HepG2 (cell line): ENCODE measurements around the gene OGFOD3. TPM values are rescaled to one million over a fixed set of nuclear protein-coding genes. Genes with fewer than 3 reads are reported as not detected.

Experiments
- CHD4 ChIP-seq: fragments of 200-600 bp; sonication (generic); IDR thresholded peaks from 2 replicates; pipeline ENCODE4 v1.7.0; 2017; ENCODE audit warnings: mild to moderate bottlenecking, low read length, borderline replicate concordance
- FOXC1 ChIP-seq: sonication (generic); formaldehyde crosslinking; IDR thresholded peaks from 2 replicates; pipeline ENCODE4 v1.8.0; 2022; ENCODE audit warnings: mild to moderate bottlenecking, missing genetic modification reagents, borderline replicate concordance
- MAF1 ChIP-seq: sonication (generic); formaldehyde crosslinking; IDR thresholded peaks from 2 replicates; pipeline ENCODE4 v1.5.0; 2020; ENCODE audit warnings: missing genetic modification reagents, borderline replicate concordance
- MZF1 ChIP-seq: sonication (generic); formaldehyde crosslinking; IDR thresholded peaks from 2 replicates; pipeline ENCODE4 v1.8.1; 2023; ENCODE audit warnings: mild to moderate bottlenecking, missing genetic modification reagents, borderline replicate concordance
- NR2F1 ChIP-seq, 2 experiments: fragments of 450-650 bp in 1 of 2; formaldehyde crosslinking in 1 of 2; IDR thresholded peaks; 2 replicates each; pipeline versions ENCODE4 v1.5.0 to v1.6.1; 2016 to 2020; ENCODE audit warnings: mild to moderate bottlenecking in 1 of 2, missing compliant biosample characterization in 1 of 2, missing genetic modification reagents in 1 of 2, moderate library complexity in 1 of 2
- ZBED4 ChIP-seq: sonication (generic); formaldehyde crosslinking; IDR thresholded peaks from 2 replicates; pipeline ENCODE4 v1.4.0; 2020; ENCODE audit warnings: missing genetic modification reagents, borderline replicate concordance
- ZNF331 ChIP-seq: sonication (generic); formaldehyde crosslinking; IDR thresholded peaks from 2 replicates; pipeline ENCODE4 v1.4.0; 2020; ENCODE audit warnings: missing genetic modification reagents
- ZNF383 ChIP-seq: sonication (generic); formaldehyde crosslinking; IDR thresholded peaks from 2 replicates; pipeline ENCODE4 v1.4.0; 2020; ENCODE audit warnings: missing genetic modification reagents, mild to moderate bottlenecking, borderline replicate concordance
- ZNF431 ChIP-seq: sonication (generic); formaldehyde crosslinking; IDR thresholded peaks from 2 replicates; pipeline ENCODE4 v1.9.0; 2022; ENCODE audit warnings: missing genetic modification reagents, low read depth, mild to moderate bottlenecking, borderline replicate concordance
- ZNF496 ChIP-seq: sonication (generic); formaldehyde crosslinking; IDR thresholded peaks from 2 replicates; pipeline ENCODE4 v1.8.1; 2023; ENCODE audit warnings: mild to moderate bottlenecking, moderate library complexity, missing genetic modification reagents; ENCODE audit not compliant: insufficient replicate concordance
- ZNF639 ChIP-seq: conservative IDR thresholded peaks from 2 replicates; pipeline ENCODE4 v1.6.1; 2018; ENCODE audit warnings: missing genetic modification reagents
- ZNF646 ChIP-seq: sonication (generic); formaldehyde crosslinking; IDR thresholded peaks from 2 replicates; pipeline ENCODE4 v1.9.0; 2021; ENCODE audit warnings: mild to moderate bottlenecking, missing genetic modification reagents
- polyA plus RNA-seq, 8 experiments: library from polyadenylated mRNA; depleted of rRNA in 3 of 8; stranded (reverse) in 7 of 8; unstranded in 1 of 8; fragments of >200 nt; fragmentation: Illumina TruSeq in 4 of 8; extraction: Trizol in 4 of 8; gene quantifications; 2 replicates each; pipeline versions ENCODE4 v1.2.1 to v1.2.3, GENCODE V29; 2011 to 2016; ENCODE audit warnings: low read depth in 4 of 8, missing spikeins in 1 of 8, mixed read lengths in 1 of 8; ENCODE audit not compliant: insufficient read depth in 1 of 8
- total RNA-seq, 5 experiments: library from RNA; depleted of rRNA; stranded (reverse); fragments of >200 nt; fragmentation: Illumina TruSeq; extraction: Trizol; gene quantifications; 2 replicates each; pipeline ENCODE4 v1.2.3, GENCODE V29; 2016; ENCODE audit warnings: low read depth in 1 of 5

OGFOD3 gene
- total and polyA plus RNA-seq, 2 of the 13 experiments (the other 11 are each of a cell fraction or from before 2014, with no cell fraction given): 40.0 to 42.1 TPM

- TF ChIP-seq ZBED4 (CRISPR knock-in tag) (peak; percentile 89), ZNF639 (CRISPR knock-in tag) (peak; percentile 86; the same call in 1 of the 2 replicates), CHD4 (0 out of 2 replicates have a peak, but pooled peaks have one; percentile 47), ZNF383 (CRISPR knock-in tag) (no peak), NR2F1 (CRISPR knock-in tag; IDR thresholded peaks at IDR 0.05) (peak; percentile 96 to 99), ZNF646 (CRISPR knock-in tag) (no peak), ZNF331 (peak; percentile 92), MAF1 (0 out of 2 replicates have a peak, but pooled peaks have one; percentile 69), MZF1 (CRISPR knock-in tag) (peak; percentile 62; the same call in 1 of the 2 replicates), ZNF496 (no peak), ZNF431 (peak; percentile 11; the same call in 1 of the 2 replicates), FOXC1 (CRISPR knock-in tag) (peak; percentile 68; the same call in 1 of the 2 replicates)
These were observed 71.8 kb downstream of the OGFOD3 start (continued) for GRCh38 chr17:82346342-82347300.
